Measurements from ENCODE around the gene CRNKL1. TPM values are rescaled to one million over a fixed set of nuclear protein-coding genes. Genes with fewer than 3 reads are reported as not detected.
"Not testable (repeated sequence)": the region's sequence is repeated elsewhere in the genome, so short reads cannot be mapped to it uniquely, and the experiment has no call there.

Gene CRNKL1
- total RNA-seq, 1 experiment from 2014 or later: 6.7 TPM

- Mint-ChIP-seq H3K27me3 (ENCODE audit: unreplicated experiment) (no peaks in the 10 kb centered on the region), H3K27ac (ENCODE audit: unreplicated experiment) (no peak overlapping the region), H3K9me3 (ENCODE audit: low read depth, unreplicated experiment) (no peaks in the 10 kb centered on the region), H3K36me3 (ENCODE audit: insufficient read depth, unreplicated experiment) (peaks cover 9% of the 10 kb centered on the region), H3K4me1 (ENCODE audit: low read depth, unreplicated experiment) (no peaks in the 10 kb centered on the region), H3K4me3 (ENCODE audit: low read depth, unreplicated experiment) (no peak overlapping the region)
- intact Hi-C loops (cut with micrococcal nuclease; ENCODE audit: unreplicated experiment): no loop called here
- no peak for DNase-seq
- CTCF ChIA-PET: no interaction called here
- no TSS peak for BruUV-seq (replicated peaks)
- TF ChIP-seq CTCF (IDR thresholded peaks at IDR 0.05; ENCODE audit: unreplicated experiment): no peak
These were observed 46.9 kb downstream of the CRNKL1 start for GRCh38 chr20:20005342-20005741.

GRCh38 chr20:20003955-20004322 is 48.3 kb downstream of the CRNKL1 start:
- BruUV-seq (replicated peaks); H3K36me3 Mint-ChIP-seq (ENCODE audit: insufficient read depth, unreplicated experiment); H3K27me3 Mint-ChIP-seq (ENCODE audit: unreplicated experiment); intact Hi-C loops (cut with micrococcal nuclease; ENCODE audit: unreplicated experiment); H3K9me3 Mint-ChIP-seq (ENCODE audit: low read depth, unreplicated experiment); H3K27ac Mint-ChIP-seq (ENCODE audit: unreplicated experiment); CTCF ChIA-PET; H3K4me1 Mint-ChIP-seq (ENCODE audit: low read depth, unreplicated experiment); H3K4me3 Mint-ChIP-seq (ENCODE audit: low read depth, unreplicated experiment); DNase-seq: not testable (repeated sequence)

GRCh38 chr20:20003031-20003954 is 49.0 kb downstream of the CRNKL1 start:
- H3K9me3 Mint-ChIP-seq (ENCODE audit: low read depth, unreplicated experiment): no peaks in the 10 kb centered on the region
- no peak for DNase-seq
- peaks cover 9% of the 10 kb centered on the region for H3K36me3 Mint-ChIP-seq (ENCODE audit: insufficient read depth, unreplicated experiment)
- H3K4me1 Mint-ChIP-seq (ENCODE audit: low read depth, unreplicated experiment): no peaks in the 10 kb centered on the region
- TF ChIP-seq CTCF (IDR thresholded peaks at IDR 0.05; ENCODE audit: unreplicated experiment): no peak
- H3K27ac Mint-ChIP-seq (ENCODE audit: unreplicated experiment): no peak overlapping the region
- intact Hi-C loops (cut with micrococcal nuclease; ENCODE audit: unreplicated experiment): no loop called here
- no peak overlapping the region for H3K4me3 Mint-ChIP-seq (ENCODE audit: low read depth, unreplicated experiment)
- no peaks in the 10 kb centered on the region for H3K27me3 Mint-ChIP-seq (ENCODE audit: unreplicated experiment)
- CTCF ChIA-PET: no interaction called here
- BruUV-seq (replicated peaks): no TSS peak

GRCh38 chr20:20002101-20002998 is 49.9 kb downstream of the CRNKL1 start:
- Mint-ChIP-seq H3K9me3 (ENCODE audit: low read depth, unreplicated experiment) (no peaks in the 10 kb centered on the region), H3K27me3 (ENCODE audit: unreplicated experiment) (no peaks in the 10 kb centered on the region), H3K27ac (ENCODE audit: unreplicated experiment) (no peak overlapping the region), H3K4me1 (ENCODE audit: low read depth, unreplicated experiment) (no peaks in the 10 kb centered on the region), H3K4me3 (ENCODE audit: low read depth, unreplicated experiment) (no peak overlapping the region), H3K36me3 (ENCODE audit: insufficient read depth, unreplicated experiment) (peaks cover 9% of the 10 kb centered on the region)
- no peak for DNase-seq
- no peak for TF ChIP-seq CTCF (IDR thresholded peaks at IDR 0.05; ENCODE audit: unreplicated experiment)
- CTCF ChIA-PET: interaction anchor here (0.7 kb wide), 1 partner anchor 9 kb away, joined by 3 read pairs; no protein-coding TSS in a partner anchor
- intact Hi-C loops (cut with micrococcal nuclease; ENCODE audit: unreplicated experiment): no loop called here
- no TSS peak for BruUV-seq (replicated peaks)

All from Calu3 (cell line).